ENCODE measurements around the gene HOXA9. TPM values are rescaled to one million over a fixed set of nuclear protein-coding genes. Genes with fewer than 3 reads are reported as not detected.

HOXA9 gene
- total RNA-seq, 1 donor from 2014 or later, result not detected

GRCh38 chr7:27193335-27194001 is 28.1 kb upstream of the HOXA9 start:
- Mint-ChIP-seq H3K27ac (ENCODE audit: unreplicated experiment) (no peak overlapping the region), H3K9me3 (ENCODE audit: unreplicated experiment) (no peaks in the 10 kb centered on the region), H3K36me3 (ENCODE audit: unreplicated experiment) (peaks cover 4% of the 10 kb centered on the region), H3K27me3 (ENCODE audit: unreplicated experiment) (peaks cover 91% of the 10 kb centered on the region), H3K4me3 (ENCODE audit: unreplicated experiment) (peak overlapping the region; percentile 42), H3K4me1 (ENCODE audit: unreplicated experiment) (peaks cover 28% of the 10 kb centered on the region)
- DNase-seq (ENCODE audit: extremely low spot score, unreplicated experiment), result no peak
- no peak for TF ChIP-seq CTCF (IDR thresholded peaks at IDR 0.05)

DNA sequence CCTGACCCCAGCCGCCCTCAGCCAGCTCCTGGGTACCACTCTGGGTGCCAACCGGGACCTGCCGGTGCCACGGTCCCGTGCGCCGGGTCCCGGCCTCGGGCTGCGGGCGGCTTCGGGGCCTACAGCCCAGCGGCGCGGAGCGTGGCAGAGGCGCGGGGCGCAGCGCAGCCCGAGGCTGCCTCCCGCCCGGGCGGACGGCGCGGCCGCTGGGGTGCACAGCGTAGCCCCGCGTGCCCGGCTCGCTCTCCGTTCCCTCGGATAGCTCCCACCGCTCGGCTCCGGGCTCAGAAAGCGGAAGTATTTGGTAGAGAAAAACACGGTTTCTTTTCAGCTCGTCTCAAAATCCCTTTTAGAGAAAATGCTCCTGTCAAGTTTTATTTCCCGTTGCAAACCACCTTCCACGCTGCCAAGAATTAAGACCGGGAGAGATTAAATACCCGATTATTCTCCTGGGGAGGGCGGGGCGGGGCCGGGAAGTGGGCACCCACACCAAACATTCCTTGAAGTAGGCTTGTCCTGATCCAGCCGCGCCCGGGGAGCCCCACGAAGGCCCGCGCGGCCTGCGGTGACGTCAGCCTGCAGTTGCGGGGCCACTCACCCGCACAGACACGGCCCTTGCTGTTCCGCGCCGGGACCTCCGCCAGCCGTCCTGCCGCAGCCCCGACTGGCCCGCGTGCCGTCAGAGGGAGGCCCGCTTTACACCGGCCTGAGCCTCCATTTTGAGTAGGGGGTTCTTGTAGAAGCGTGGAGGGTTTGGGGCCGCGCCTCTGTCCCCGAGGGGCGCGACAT is 27.4 kb upstream of the HOXA9 start:
- peaks cover 31% of the 10 kb centered on the region for H3K4me1 Mint-ChIP-seq (ENCODE audit: unreplicated experiment)
- no peaks in the 10 kb centered on the region for H3K9me3 Mint-ChIP-seq (ENCODE audit: unreplicated experiment)
- no peak for TF ChIP-seq CTCF (IDR thresholded peaks at IDR 0.05)
- peak overlapping the region; percentile 67 for H3K4me3 Mint-ChIP-seq (ENCODE audit: unreplicated experiment)
- no peak overlapping the region for H3K27ac Mint-ChIP-seq (ENCODE audit: unreplicated experiment)
- no peak for DNase-seq (ENCODE audit: extremely low spot score, unreplicated experiment)
- peaks cover 4% of the 10 kb centered on the region for H3K36me3 Mint-ChIP-seq (ENCODE audit: unreplicated experiment)
- H3K27me3 Mint-ChIP-seq (ENCODE audit: unreplicated experiment), result peaks cover 91% of the 10 kb centered on the region

DNA sequence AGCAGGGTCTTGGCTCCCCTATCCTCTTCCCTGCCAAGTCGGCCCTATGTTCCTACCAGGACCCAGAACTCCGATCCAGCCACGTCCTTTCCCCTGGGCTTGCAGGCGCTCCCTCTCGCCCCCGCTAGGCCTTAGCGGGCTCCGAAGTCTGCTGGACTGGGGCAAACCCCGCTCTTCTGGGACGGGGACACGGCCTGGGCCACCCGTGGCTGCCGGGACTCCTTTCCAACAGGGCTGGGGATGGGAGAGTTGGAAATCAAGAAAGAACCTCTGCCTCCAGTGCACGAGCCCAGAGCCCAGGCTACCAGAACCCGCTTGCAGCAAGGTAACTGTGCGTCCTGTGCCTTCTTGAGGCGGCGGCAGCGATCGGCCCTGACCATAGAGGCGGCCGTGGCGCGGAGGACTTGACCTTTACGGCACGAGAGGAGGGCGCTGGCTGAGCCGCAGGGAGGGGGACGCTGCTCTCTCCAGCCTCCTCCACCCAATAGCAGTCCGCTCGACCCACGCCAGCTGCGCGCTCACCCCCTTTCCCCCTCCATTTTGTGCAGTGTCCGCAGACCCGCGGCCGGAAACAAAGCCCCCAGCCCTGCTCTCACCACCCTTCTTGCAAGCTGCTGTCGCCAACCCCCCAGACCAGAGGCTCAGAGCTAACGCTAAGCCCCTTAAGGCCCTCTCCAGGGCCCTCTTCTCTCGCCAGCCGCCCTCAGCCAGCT is 26.7 kb upstream of the HOXA9 start:
- Mint-ChIP-seq H3K9me3 (ENCODE audit: unreplicated experiment) (no peaks in the 10 kb centered on the region), H3K27me3 (ENCODE audit: unreplicated experiment) (peaks cover 91% of the 10 kb centered on the region), H3K36me3 (ENCODE audit: unreplicated experiment) (peaks cover 2% of the 10 kb centered on the region), H3K27ac (ENCODE audit: unreplicated experiment) (no peak overlapping the region), H3K4me3 (ENCODE audit: unreplicated experiment) (peak overlapping the region; percentile 55), H3K4me1 (ENCODE audit: unreplicated experiment) (peaks cover 36% of the 10 kb centered on the region)
- no peak for TF ChIP-seq CTCF (IDR thresholded peaks at IDR 0.05)
- DNase-seq (ENCODE audit: extremely low spot score, unreplicated experiment), result no peak

- no peak for DNase-seq (ENCODE audit: extremely low spot score, unreplicated experiment)
These were observed 25.9 kb upstream of the HOXA9 start for GRCh38 chr7:27191161-27191731.

More at GRCh38 chr7:27191161-27191731, 25.9 kb upstream of the HOXA9 start:
- Mint-ChIP-seq H3K27me3 (ENCODE audit: unreplicated experiment) (peaks cover 91% of the 10 kb centered on the region), H3K4me1 (ENCODE audit: unreplicated experiment) (peaks cover 35% of the 10 kb centered on the region), H3K36me3 (ENCODE audit: unreplicated experiment) (peaks cover 2% of the 10 kb centered on the region), H3K4me3 (ENCODE audit: unreplicated experiment) (no peak overlapping the region), H3K27ac (ENCODE audit: unreplicated experiment) (no peak overlapping the region), H3K9me3 (ENCODE audit: unreplicated experiment) (no peaks in the 10 kb centered on the region)
- TF ChIP-seq CTCF (IDR thresholded peaks at IDR 0.05), result no peak

Measured in osteocyte (in vitro differentiated cells).